Measurements from ENCODE around the gene ZNF442.
"Not testable (repeated sequence)": the region's sequence is repeated elsewhere in the genome, so short reads cannot be mapped to it uniquely, and the experiment has no call there.

ZNF442 gene

DNA sequence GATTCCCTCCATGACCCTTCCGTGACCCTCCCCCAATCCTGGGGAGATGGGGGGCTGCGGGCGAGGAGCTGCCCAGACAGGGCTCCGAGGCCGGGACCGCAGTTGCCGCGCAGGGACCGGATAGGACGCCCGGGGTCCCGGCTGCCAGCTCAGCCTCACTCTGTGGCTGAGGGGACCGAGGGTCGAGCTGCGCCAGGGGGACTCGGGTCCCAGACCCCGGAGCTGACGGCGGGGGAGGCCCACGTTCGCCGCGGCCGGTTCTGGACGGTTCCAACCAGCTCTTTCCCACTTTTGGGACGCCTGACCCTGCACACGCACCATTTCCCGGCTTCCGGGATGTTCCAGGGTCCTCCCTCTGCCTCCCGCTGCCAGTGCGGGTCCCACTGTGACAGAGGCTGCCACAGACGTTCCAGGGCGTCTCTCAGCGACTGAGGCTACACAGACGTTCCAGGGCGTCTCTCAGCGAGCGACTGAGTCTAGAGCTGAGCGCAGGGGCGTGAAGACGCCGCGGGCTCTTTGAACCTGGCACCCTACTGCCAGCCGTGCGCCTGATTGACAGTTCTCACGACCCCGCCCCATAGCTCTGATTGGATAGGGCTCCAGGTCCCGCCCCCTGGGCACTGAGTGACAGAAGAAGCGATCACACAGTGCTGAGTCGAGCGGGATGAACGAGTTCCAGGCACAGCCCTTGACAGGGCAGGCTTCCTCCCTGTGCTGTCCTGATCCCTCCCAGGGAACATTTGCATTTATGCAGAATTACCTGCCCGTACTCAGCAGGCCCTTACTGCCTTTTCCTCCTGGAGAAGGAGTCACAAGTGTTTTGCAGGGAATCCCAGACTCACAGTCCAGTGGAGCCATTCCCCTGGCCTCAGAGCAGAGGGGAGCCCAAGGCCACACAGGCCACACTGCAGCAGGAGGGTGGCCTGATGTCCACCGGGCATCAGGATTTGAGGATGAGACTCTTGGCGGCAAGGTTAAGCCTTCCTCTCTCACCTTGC is 32.0 kb downstream of the ZNF442 start, which contains the start of gene ZNF563:
TSS of gene ZNF563 (minus strand) at position 472 of the 998 bp plus-strand sequence. CDS start at position 321, 151 bp downstream.
- Histone ChIP-seq H3K27ac (no peak within 1 kb of the TSS), H3K36me3 (ENCODE audit: insufficient read depth, low read length) (no peaks in the 10 kb centered on the region), H3K9me3 (ENCODE audit: low read depth, low read length) (no peaks in the 10 kb centered on the region), H3K4me3 (peak within 1 kb of the TSS; percentile 62), H3K9ac (ENCODE audit: insufficient read length) (no peak within 1 kb of the TSS)
- no peak for DNase-seq (ENCODE audit: low read depth, low spot score)
- TF ChIP-seq POLR2AphosphoS5 (IDR thresholded peaks at IDR 0.05; ENCODE audit: borderline replicate concordance, low read depth, low read length), result no peak
- no peak for TF ChIP-seq FOXP2 (optimal IDR thresholded peaks at IDR 0.05; ENCODE audit: control extremely low read depth, extremely low read length, insufficient read depth)
- no peak for TF ChIP-seq EZH2 (IDR thresholded peaks at IDR 0.05)

DNA sequence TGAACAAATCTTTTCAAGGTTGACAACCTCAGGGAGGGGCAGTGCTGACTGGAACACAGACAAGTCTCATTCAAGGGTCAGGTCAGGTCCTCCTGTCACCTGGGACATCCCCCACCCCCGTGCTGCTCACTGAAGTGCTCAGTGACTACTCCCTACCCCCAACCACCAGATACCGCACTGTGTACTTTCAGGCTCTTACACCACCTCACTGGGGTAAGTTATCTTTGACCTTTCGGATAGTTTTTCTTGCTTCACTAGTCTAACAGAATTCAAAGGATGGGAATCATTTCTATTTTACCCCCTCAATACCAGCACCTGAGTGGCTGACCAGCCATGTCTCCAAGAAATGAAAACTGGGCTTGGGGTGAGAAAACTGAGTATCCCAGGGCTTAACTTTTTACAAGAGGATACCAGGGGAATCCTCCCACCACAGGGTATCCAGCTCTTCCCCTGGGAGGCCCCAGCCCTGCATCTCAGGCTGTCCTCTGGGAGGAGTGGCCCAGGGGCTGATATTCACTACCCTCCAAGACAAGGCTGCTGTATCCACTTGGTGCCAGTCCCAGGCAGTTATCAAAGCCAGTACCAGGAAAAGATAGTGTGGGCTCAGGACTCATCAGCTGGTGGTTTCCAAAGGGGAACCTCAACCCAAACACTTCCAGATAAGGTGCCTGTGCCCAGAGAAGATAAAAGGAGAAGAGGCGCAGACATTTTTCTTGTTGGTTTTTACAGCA is 34.1 kb downstream of the ZNF442 start:
- Histone ChIP-seq H3K9ac (ENCODE audit: insufficient read length) (no peak overlapping the region), H3K9me3 (ENCODE audit: low read depth, low read length) (no peaks in the 10 kb centered on the region), H3K36me3 (ENCODE audit: insufficient read depth, low read length) (no peaks in the 10 kb centered on the region), H3K27ac (no peak overlapping the region), H3K4me3 (no peak overlapping the region)
- DNase-seq (ENCODE audit: low read depth, low spot score), result no peak
- no peak for TF ChIP-seq FOXP2 (optimal IDR thresholded peaks at IDR 0.05; ENCODE audit: control extremely low read depth, extremely low read length, insufficient read depth)
- TF ChIP-seq EZH2 (IDR thresholded peaks at IDR 0.05), result no peak
- no peak for TF ChIP-seq POLR2AphosphoS5 (IDR thresholded peaks at IDR 0.05; ENCODE audit: borderline replicate concordance, low read depth, low read length)

DNA sequence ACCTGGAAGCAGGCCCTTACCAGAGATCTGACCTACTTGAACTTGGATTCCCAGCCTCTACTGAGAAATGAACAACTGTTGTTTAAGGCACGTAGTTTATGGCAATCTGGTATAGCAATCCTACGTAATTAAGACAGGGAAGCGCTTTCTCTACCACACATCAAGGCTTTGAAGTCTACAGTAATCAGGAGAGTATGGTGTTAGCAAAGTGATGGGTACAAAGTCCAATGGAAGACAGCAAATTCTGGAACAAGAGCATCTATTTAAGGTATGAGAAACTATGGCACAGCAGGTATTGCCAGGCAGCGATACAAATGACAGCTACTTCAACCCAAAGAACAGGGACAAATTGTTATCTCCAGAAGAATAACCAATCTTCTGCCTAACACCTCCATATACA is 35.1 kb downstream of the ZNF442 start:
- no peak overlapping the region for H3K9ac ChIP-seq (ENCODE audit: insufficient read length)
- H3K9me3 ChIP-seq (ENCODE audit: low read depth, low read length), result no peaks in the 10 kb centered on the region
- no peaks in the 10 kb centered on the region for H3K36me3 ChIP-seq (ENCODE audit: insufficient read depth, low read length)
- H3K4me3 ChIP-seq, result no peak overlapping the region
- no peak overlapping the region for H3K27ac ChIP-seq
- DNase-seq (ENCODE audit: low read depth, low spot score), result no peak
- no peak for TF ChIP-seq POLR2AphosphoS5 (IDR thresholded peaks at IDR 0.05; ENCODE audit: borderline replicate concordance, low read depth, low read length)
- TF ChIP-seq EZH2 (IDR thresholded peaks at IDR 0.05), result no peak
- TF ChIP-seq FOXP2 (optimal IDR thresholded peaks at IDR 0.05; ENCODE audit: control extremely low read depth, extremely low read length, insufficient read depth), result no peak

DNA sequence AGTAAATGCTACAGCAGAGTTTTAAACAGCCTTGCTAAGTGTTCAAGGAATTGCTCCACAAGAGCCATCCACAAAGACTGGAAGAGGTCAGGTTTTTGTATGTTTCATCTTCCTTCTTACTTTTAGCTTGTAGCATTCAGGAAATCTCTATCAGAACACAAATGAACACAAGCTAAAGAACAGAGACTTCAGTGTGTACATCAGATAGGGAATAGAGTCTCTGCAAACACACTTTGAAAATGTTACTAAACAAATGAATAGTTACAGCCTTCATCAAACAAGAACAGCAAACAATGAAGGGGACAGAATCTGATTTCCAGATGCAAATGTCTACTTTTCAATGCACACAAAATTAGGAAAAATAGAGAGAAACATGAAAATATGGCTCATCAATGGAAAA is 39.8 kb downstream of the ZNF442 start:
- H3K4me3 ChIP-seq, result no peak overlapping the region
- no peak for DNase-seq (ENCODE audit: low read depth, low spot score)
- H3K27ac ChIP-seq, result no peak overlapping the region
- no peak overlapping the region for H3K9ac ChIP-seq (ENCODE audit: insufficient read length)
- H3K9me3 ChIP-seq (ENCODE audit: low read depth, low read length), result no peaks in the 10 kb centered on the region
- no peaks in the 10 kb centered on the region for H3K36me3 ChIP-seq (ENCODE audit: insufficient read depth, low read length)
- no peak for TF ChIP-seq FOXP2 (optimal IDR thresholded peaks at IDR 0.05; ENCODE audit: control extremely low read depth, extremely low read length, insufficient read depth)
- TF ChIP-seq POLR2AphosphoS5 (IDR thresholded peaks at IDR 0.05; ENCODE audit: borderline replicate concordance, low read depth, low read length), result no peak
- TF ChIP-seq EZH2 (IDR thresholded peaks at IDR 0.05), result no peak

DNA sequence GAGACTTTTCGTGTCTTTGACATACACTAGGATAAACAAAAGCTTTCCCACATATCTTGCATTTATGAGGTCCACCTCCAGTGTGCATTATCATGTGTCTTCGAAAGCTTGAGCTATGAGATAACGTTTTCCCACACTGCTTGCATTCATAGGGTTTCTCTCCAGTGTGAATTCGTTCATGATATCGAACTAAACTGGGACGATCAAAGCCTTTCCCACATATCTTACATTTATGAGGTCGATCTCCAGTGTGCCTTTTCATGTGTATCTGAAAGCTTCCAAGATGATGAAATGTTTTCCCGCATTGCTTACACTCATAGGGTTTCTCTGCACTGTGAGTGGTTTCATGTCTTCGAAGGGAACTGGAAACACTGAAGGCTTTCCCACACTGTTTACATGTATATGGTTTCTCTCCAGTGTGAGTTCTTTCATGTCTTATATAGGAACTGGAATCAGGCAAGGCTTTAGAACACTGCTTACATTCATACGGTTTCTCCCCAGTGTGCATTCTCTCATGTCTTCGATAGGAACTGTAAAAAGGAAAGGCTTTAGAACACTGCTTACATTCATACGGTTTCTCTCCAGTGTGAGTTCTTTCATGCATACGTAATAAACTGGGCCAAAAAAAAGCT is 46.6 kb downstream of the ZNF442 start:
- no peak for DNase-seq (ENCODE audit: low read depth, low spot score)
- H3K27ac ChIP-seq, result no peak overlapping the region
- no peak overlapping the region for H3K4me3 ChIP-seq
- no peaks in the 10 kb centered on the region for H3K9me3 ChIP-seq (ENCODE audit: low read depth, low read length)
- no peak for TF ChIP-seq EZH2 (IDR thresholded peaks at IDR 0.05)
- TF ChIP-seq FOXP2 (optimal IDR thresholded peaks at IDR 0.05; ENCODE audit: control extremely low read depth, extremely low read length, insufficient read depth), result no peak
- no peak for TF ChIP-seq POLR2AphosphoS5 (IDR thresholded peaks at IDR 0.05; ENCODE audit: borderline replicate concordance, low read depth, low read length)
- H3K9ac ChIP-seq (ENCODE audit: insufficient read length), result no peak overlapping the region
- no peaks in the 10 kb centered on the region for H3K36me3 ChIP-seq (ENCODE audit: insufficient read depth, low read length)

DNA sequence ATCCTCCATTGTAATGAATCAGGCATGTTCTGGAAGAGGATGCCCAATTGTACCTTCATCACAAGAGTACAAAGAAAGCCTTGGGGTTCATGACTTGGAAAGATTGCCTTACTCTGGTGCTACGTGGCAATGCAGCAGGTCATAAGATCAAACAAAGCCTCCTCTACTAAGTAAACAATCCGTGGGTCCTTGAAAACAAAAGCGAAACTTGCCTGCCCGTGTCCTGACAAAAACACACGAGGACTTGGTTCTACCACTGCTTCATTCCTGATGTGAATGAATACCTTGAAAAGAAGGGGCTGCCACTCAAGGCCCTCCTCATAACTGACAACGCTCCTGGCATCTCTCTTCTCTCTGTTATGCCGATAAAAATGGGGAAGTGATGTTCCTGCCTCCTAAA is 50.9 kb downstream of the ZNF442 start:
- no peaks in the 10 kb centered on the region for H3K9me3 ChIP-seq (ENCODE audit: low read depth, low read length)
- no peak overlapping the region for H3K9ac ChIP-seq (ENCODE audit: insufficient read length)
- no peak overlapping the region for H3K27ac ChIP-seq
- no peak overlapping the region for H3K4me3 ChIP-seq
- TF ChIP-seq EZH2 (IDR thresholded peaks at IDR 0.05), result no peak
- TF ChIP-seq FOXP2 (optimal IDR thresholded peaks at IDR 0.05; ENCODE audit: control extremely low read depth, extremely low read length, insufficient read depth), result no peak
- no peak for TF ChIP-seq POLR2AphosphoS5 (IDR thresholded peaks at IDR 0.05; ENCODE audit: borderline replicate concordance, low read depth, low read length)
- no peaks in the 10 kb centered on the region for H3K36me3 ChIP-seq (ENCODE audit: insufficient read depth, low read length)
- no peak for DNase-seq (ENCODE audit: low read depth, low spot score)

DNA sequence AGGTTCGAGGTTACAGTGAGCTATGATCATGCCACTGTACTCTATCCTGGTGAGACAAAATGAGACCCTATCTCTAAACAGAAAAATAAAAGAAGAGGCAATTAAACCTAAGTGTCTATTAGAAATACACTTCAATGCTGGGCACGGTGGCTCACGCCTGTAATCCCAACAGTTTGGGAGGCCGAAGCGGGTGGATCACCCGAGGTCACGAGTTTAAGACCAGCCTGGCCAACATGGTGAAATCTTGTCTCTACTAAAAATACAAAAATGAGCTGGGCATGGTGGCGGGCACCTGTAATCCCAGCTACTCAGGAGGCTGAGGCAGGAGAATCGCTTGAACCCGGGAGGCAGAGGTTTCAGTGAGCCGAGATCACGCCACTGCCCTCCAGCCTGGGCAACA is 56.6 kb downstream of the ZNF442 start:
- not testable (repeated sequence) for H3K9me3 ChIP-seq (ENCODE audit: low read depth, low read length); H3K27ac ChIP-seq; H3K4me3 ChIP-seq; H3K36me3 ChIP-seq (ENCODE audit: insufficient read depth, low read length); DNase-seq (ENCODE audit: low read depth, low spot score); H3K9ac ChIP-seq (ENCODE audit: insufficient read length)

Data from SK-N-MC (cell line).